ENCODE data around the gene ACSL5.

Gene ACSL5, protein sequence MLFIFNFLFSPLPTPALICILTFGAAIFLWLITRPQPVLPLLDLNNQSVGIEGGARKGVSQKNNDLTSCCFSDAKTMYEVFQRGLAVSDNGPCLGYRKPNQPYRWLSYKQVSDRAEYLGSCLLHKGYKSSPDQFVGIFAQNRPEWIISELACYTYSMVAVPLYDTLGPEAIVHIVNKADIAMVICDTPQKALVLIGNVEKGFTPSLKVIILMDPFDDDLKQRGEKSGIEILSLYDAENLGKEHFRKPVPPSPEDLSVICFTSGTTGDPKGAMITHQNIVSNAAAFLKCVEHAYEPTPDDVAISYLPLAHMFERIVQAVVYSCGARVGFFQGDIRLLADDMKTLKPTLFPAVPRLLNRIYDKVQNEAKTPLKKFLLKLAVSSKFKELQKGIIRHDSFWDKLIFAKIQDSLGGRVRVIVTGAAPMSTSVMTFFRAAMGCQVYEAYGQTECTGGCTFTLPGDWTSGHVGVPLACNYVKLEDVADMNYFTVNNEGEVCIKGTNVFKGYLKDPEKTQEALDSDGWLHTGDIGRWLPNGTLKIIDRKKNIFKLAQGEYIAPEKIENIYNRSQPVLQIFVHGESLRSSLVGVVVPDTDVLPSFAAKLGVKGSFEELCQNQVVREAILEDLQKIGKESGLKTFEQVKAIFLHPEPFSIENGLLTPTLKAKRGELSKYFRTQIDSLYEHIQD

DNA sequence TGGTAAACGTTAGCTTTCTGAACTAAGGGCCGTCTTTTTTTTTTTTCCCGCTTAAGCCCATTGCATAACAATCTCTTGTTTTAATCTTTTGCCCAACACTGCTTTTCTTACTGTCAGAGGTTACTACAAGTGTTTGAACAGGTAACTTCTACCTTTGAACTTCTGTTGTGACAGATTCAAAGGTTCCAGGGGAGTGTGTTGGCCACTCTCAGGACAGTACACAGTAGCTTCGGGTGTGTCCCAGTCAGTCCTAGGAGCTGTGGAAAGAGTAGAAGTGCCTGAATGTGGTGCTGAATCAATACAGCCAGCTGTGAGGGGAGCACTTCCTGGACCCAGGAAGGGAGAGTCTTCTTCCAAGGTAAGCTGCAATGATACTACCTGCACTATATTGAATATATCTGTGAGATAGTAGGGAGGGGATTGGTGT, at the start of gene ACSL5:
Gene ACSL5, plus strand, starts transcription at position 205 of the 427 bp plus-strand sequence. CDS start 20,831 bp downstream, outside the sequence.
- no peak for DNase-seq (ENCODE audit: low read depth in 2 of 2)

DNA sequence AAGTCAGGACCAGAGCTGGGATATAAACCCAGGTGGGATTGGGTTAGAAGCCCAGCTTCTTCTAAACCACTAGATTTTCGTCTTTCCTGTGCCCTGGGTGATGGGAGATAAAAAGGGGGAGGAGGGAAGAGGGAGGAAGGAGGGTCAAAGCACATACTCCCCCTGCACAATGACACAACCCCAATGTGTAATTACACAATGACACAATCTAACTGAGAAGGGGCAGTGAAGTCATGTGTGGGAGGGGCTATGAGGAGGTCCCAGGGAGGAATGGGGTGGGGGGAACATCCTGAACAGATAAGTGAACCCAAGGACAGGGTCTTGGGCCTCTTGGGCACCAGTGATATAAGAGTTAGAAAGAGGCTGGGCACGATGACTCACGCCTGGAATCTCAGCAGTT, 46.2 kb upstream of the ACSL5 start:
- DNase-seq (ENCODE audit: low read depth in 2 of 2): no peak

- DNase-seq (ENCODE audit: low read depth in 2 of 2): no peak
Measured at GRCh38 chr10:112330162-112330561, 43.8 kb upstream of the ACSL5 start.

- DNase-seq (ENCODE audit: low read depth in 2 of 2): no peak
Measured at GRCh38 chr10:112330607-112331160, 43.2 kb upstream of the ACSL5 start.

GRCh38 chr10:112332022-112332421, 41.9 kb upstream of the ACSL5 start:
- DNase-seq (ENCODE audit: low read depth in 2 of 2): no peak

GRCh38 chr10:112332509-112333228, 41.2 kb upstream of the ACSL5 start:
- DNase-seq (ENCODE audit: low read depth in 2 of 2): no peak

GRCh38 chr10:112333452-112333851, 40.5 kb upstream of the ACSL5 start:
- DNase-seq (ENCODE audit: low read depth in 2 of 2): no peak

GRCh38 chr10:112335111-112335867, 38.6 kb upstream of the ACSL5 start:
- no peak for DNase-seq (ENCODE audit: low read depth in 2 of 2)

- DNase-seq (ENCODE audit: low read depth in 2 of 2): no peak
Measured at GRCh38 chr10:112335868-112336265, 38.0 kb upstream of the ACSL5 start.

DNA sequence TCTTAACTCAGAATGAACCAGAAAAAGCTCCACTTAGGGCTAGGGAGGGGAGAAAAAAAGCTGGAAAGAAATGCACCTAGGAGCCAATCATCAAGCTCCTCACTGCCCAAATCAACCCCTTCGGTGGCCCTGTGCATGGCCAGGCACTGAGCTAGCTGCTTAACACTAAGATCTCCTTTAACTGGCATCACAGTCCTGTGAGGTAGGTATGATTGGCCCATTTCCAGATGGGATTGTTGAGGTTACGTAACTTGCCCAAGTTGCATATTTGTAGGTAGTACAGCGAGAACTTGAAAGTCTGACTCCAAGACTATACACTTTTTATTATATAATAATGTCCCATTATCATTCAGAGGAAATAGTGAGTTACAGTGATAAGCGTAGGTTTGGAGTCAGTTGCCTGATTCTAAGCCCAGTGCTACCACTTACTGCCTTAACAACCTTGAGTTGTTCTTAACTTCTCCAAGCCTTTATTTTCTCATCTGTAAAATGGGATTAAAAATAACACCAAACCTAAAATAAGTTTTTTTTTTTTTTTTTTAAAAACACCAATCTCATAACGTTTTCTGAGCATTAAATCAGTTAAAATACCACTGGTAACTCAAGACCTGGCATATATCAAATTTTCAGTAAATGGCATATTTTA, 37.2 kb upstream of the ACSL5 start:
- DNase-seq (ENCODE audit: low read depth in 2 of 2): no peak

DNA sequence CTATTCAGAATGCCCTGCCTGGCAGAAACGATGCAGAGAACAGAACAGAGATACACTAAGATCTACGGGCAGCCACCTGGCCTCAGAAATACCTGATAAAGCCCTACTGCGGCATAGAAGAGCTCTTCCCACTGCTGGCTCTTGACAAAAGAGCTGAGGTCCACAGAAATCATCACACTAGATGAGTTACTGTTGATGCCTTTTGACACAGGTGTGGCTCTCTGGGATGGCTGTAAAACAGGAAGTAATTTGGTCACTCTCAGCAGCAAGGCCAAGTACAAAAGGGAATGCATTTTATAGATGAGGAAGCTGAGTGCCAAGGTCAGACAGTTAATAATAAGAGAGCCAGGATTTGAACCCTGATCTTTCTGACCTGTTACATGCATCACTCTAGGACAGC, 35.0 kb upstream of the ACSL5 start:
- no peak for DNase-seq (ENCODE audit: low read depth in 2 of 2)

- DNase-seq (ENCODE audit: low read depth in 2 of 2): no peak
Measured at GRCh38 chr10:112340601-112341000, 33.3 kb upstream of the ACSL5 start.

DNA sequence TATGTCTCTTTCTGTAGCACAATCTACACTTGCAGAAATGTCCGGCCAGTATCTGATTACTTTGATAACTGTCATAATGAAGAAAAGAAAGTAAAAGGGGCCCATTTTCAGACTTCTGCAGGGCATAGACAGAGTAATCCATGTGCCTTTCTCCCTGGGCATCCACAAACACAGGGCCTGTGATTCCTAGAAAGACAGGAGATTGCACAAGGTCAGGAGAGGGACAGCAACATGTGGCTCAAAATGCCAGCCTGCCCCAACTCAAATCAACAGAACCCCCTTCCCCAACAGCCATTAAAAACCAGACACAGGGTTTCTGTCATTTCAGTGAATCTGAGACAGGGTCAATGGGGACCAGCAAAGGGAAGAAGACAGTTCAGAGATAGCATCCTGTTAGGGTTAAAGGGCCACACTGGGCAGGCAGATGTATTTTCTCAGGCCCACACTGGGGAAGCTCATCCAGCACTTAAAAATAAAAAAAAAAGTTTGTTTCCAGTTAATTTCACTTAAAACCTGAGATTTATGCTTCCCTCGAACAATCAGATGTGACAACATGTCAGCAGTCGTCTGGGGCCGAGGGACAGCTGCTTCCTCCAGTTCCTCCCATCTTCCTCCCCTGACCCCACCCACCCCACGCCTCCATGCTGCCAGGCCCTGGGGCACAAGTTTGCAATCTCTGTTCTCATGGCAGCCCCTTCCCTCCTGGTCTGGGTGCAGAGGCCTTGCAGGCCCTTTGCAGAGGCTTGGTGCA, 30.7 kb upstream of the ACSL5 start:
- DNase-seq (ENCODE audit: low read depth in 2 of 2): no peak

- DNase-seq (ENCODE audit: low read depth in 2 of 2): no peak
Measured at GRCh38 chr10:112344261-112344660, 29.7 kb upstream of the ACSL5 start.

DNA sequence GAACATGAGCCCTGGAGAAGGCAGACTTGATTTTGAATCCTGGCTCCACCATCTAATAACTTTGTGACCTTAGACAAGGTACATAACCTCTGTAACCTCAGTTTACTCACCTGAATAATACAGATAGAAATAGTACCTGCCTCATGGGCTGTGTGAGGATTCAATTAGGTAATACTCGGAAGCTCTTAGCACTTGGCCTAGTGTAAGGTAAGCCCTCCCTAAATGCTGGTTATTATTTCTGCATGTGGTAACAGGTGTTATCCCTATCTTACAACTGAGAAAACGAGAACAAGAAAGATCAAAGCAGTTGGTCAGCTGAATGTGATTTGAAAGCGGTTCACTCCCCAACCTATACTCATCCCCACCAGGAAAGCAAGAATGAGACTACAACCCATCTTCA, 28.7 kb upstream of the ACSL5 start:
- no peak for DNase-seq (ENCODE audit: low read depth in 2 of 2)

DNA sequence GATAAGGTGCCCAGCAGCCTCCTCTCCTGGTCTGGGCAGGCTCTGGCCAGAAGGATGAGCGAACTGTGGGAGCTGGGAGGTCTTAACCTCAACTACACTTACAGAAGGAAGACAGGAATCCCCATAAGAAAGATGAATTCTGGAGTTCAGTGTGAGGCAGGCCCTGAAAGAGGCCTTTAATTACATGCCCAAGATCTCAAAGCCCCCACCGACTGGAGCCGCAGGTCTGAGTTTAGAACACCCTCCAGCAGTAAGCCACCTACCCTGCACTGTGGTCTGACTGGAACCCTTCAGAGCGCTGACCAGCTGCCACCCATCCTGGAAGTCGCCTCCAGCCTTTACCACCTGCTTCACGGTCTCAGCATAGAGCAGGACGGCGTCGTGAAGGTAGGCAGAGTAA, 28.2 kb upstream of the ACSL5 start:
- DNase-seq (ENCODE audit: low read depth in 2 of 2): no peak

DNA sequence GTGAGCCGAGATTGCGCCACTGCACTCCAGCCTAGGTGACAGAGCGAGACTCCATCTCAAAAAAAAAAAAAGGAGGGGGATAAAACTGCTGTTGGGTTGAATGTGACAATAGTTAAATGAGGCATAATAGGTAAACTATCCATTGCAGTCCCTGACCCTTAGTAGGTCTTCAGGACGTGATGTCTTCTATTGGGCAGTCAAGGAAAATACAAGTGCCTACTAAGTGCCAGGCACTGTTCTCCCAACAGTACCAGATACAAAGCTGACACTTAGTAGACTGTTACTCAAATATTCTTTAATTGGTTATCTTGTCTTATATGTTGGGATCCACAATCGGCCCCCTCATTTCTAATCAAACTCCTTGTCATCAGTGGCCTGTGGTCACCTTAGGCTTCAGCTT, 27.1 kb upstream of the ACSL5 start:
- DNase-seq (ENCODE audit: low read depth in 2 of 2): no peak

DNA sequence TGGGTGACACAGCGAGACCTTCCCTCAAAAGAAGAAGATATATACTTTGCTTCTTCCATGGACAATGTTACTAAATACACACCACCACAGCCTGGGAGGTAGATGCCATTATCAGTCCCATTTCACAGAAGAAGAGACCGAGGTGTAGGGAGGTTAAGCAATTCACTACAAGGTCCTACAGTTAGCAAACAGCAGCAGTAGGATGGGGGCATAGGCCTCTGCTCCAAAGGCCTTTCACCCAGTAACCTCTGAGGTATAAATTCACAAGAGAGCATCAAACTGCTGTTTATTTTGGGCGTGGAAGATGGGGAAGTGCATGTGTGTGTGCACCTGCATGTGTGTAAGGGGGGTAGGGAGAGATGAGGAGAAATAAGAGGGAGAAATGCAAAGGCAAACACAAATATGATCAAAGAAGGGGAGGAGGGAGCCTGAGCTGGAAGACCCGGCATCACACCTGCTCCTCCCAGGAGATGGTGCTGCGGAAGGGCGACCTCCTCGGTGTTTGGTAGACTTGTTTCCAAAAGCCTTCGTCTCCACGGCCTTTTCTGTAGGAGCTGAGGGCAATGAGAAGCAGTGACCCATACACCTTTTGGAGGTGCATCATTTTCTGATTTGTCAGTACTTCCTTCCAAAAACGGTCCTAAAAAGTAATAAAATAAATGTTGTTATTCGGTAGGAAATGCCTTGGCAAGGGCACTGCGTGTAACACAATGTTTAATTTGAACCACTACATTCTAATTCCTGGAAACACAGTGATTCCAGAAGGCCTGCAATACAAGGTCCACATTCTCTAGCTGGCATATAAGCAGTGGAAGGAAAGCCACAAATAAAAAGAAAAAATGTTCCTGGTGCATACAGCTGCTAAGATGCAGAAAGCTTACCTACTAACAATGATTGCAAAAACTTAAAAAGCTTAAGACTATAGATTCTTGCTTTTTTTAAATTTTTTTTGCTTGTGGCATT, 25.9 kb upstream of the ACSL5 start:
- no peak for DNase-seq (ENCODE audit: low read depth in 2 of 2)

GRCh38 chr10:112348759-112349158, 25.2 kb upstream of the ACSL5 start:
- no peak for DNase-seq (ENCODE audit: low read depth in 2 of 2)

Measured in stimulated activated CD8-positive, alpha-beta memory T cell treated with anti-CD3 and anti-CD28 coated beads, Interleukin-2, amount 100 ng/mL, for 1 hour (primary cell).